ENCODE measurements around the gene CCDC137.
"Not testable (repeated sequence)": the region's sequence is repeated elsewhere in the genome, so short reads cannot be mapped to it uniquely, and the experiment has no call there.

CCDC137 gene

DNA sequence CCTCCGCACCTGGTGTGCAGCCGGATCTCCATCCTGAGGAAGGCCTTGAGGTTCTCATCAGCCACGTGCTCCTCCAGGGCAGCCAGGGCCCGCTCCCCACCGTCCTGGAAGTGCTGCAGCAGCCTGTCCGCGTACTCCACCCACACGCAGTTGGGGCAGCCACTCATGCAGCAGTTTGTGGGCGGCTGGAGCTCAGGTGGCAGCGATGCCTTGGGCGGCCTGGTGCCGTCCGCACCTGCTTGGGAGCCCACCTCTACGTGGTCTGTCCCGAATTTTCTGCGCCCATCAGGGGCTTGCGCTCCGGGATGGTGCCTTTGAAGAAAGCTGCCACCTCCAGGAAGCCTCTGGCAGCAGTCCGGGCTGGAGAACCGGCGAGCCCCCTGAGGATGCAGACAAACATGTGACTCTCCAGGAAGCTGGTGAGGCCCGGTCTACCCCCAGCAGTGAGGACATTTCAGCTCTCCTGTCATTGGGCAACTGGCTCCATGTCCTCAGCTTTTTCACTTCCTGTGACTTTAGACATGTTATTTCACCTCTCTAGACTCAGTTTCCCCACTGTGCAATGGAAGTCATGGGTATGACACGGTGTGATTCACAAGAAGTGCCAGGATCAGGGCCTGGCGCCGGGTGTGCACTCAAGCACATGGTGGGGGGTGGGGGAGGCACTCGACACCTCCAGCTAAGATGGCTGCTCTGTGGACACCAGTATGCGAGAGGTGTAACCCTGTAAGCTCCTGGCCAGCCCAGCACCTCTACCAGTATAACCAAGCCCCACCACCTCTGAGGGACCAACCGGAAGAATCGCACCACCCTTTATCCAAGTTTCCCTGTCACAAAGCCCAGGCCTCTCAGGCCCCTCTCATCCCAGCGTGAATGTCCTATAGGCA, 1.1 kb upstream of the CCDC137 start:
- Histone ChIP-seq H3K9ac (ENCODE audit: low read depth in 1 of 2, low read length in 2 of 2) (peak overlapping the region; percentile 90 to 92), H3K9me3 (ENCODE audit: control insufficient read depth in 2 of 2, low read length in 2 of 2) (no peaks in the 10 kb centered on the region), H3K4me3 (ENCODE audit: low read length in 2 of 2) (peak overlapping the region; percentile 82 to 95), H3K4me1 (ENCODE audit: control insufficient read depth in 2 of 2, insufficient read depth in 2 of 2, low read length in 2 of 2) (peaks cover 10 to 12% of the 10 kb centered on the region in 2 donors), H3K27ac (ENCODE audit: low read depth in 2 of 2, low read length in 2 of 2) (peak overlapping the region; percentile 75 to 91), H3K27me3 (ENCODE audit: control insufficient read depth in 2 of 2, insufficient read depth in 2 of 2, low read length in 2 of 2) (no peaks in the 10 kb centered on the region), H3K36me3 (ENCODE audit: control insufficient read depth in 2 of 2, insufficient read depth in 2 of 2, low read length in 2 of 2) (peaks cover 7 to 8% of the 10 kb centered on the region in 2 donors)

DNA sequence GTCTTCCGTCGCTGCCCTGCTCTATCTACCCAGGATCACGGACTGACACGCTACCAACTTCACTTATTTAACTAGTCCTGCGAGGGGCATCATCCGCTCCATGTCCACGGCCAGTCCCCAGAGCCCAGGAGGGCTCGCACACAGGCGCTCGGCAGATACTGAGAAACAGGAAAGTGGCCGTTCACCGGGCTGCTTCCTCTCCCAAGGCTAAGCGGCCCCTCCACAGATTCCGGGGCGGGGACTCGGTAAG, 520 bp upstream of the CCDC137 start:
- H3K4me1 ChIP-seq (ENCODE audit: control insufficient read depth in 2 of 2, insufficient read depth in 2 of 2, low read length in 2 of 2) = peaks cover 10 to 12% of the 10 kb centered on the region in 2 donors

DNA sequence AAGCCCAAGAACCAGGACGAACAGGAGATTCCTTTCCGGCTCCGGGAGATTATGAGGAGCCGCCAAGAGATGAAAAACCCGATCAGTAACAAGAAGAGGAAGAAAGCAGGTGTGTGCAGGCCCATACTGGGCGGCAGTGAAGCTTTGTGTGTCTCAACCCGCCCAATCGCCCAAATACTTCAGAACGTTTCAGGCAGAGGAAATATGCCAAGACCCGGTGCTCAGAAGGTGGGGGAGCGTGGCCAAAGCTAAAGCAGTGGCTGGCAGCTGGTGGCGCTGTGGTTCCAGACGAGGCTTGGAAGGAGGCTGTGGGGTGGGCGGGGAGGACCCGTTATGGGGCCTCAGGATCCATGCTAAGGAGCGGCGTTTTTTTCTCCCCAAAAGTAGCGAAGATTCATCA, 1.2 kb downstream of the CCDC137 start:
- H3K9me3 ChIP-seq (ENCODE audit: control insufficient read depth in 2 of 2, low read length in 2 of 2) = no peaks in the 10 kb centered on the region
- H3K4me1 ChIP-seq (ENCODE audit: control insufficient read depth in 2 of 2, insufficient read depth in 2 of 2, low read length in 2 of 2) = peaks cover 10 to 12% of the 10 kb centered on the region in 2 donors
- no peaks in the 10 kb centered on the region for H3K27me3 ChIP-seq (ENCODE audit: control insufficient read depth in 2 of 2, insufficient read depth in 2 of 2, low read length in 2 of 2)
- H3K9ac ChIP-seq (ENCODE audit: low read depth in 1 of 2, low read length in 2 of 2) = no peak overlapping the region
- H3K4me3 ChIP-seq (ENCODE audit: low read length in 2 of 2) = no peak overlapping the region
- H3K36me3 ChIP-seq (ENCODE audit: control insufficient read depth in 2 of 2, insufficient read depth in 2 of 2, low read length in 2 of 2) = peaks cover 24 to 28% of the 10 kb centered on the region in 2 donors
- H3K27ac ChIP-seq (ENCODE audit: low read depth in 2 of 2, low read length in 2 of 2) = no peak overlapping the region

More for the DNA sequence above, 520 bp upstream of the CCDC137 start:
- no peaks in the 10 kb centered on the region for H3K9me3 ChIP-seq (ENCODE audit: control insufficient read depth in 2 of 2, low read length in 2 of 2)
- H3K27me3 ChIP-seq (ENCODE audit: control insufficient read depth in 2 of 2, insufficient read depth in 2 of 2, low read length in 2 of 2) = no peaks in the 10 kb centered on the region
- H3K27ac ChIP-seq (ENCODE audit: low read depth in 2 of 2, low read length in 2 of 2) = peak overlapping the region; percentile 75 to 91
- H3K4me3 ChIP-seq (ENCODE audit: low read length in 2 of 2) = peak overlapping the region; percentile 82 to 95
- H3K36me3 ChIP-seq (ENCODE audit: control insufficient read depth in 2 of 2, insufficient read depth in 2 of 2, low read length in 2 of 2) = peaks cover 7 to 11% of the 10 kb centered on the region in 2 donors
- peak overlapping the region; percentile 90 to 92 for H3K9ac ChIP-seq (ENCODE audit: low read depth in 1 of 2, low read length in 2 of 2)

DNA sequence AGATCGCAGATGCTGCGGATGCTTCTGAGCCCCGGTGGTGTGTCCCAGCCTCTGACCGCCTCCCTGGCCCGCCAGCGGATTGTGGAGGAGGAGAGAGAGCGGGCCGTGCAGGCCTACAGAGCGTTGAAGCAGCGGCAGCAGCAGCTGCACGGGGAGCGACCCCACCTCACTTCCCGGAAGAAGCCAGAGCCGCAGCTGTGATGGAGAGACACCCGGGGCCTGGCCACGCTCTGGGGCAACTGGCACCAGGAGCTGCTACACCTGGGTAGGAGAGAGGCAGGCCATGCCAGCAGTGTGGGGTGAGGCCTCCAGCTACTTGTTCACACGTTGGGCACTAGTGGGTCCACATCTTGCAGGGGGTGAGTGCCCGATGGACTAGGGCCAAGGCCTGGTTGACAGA, 6.0 kb downstream of the CCDC137 start:
- peaks cover 23 to 35% of the 10 kb centered on the region in 2 donors for H3K36me3 ChIP-seq (ENCODE audit: control insufficient read depth in 2 of 2, insufficient read depth in 2 of 2, low read length in 2 of 2)

DNA sequence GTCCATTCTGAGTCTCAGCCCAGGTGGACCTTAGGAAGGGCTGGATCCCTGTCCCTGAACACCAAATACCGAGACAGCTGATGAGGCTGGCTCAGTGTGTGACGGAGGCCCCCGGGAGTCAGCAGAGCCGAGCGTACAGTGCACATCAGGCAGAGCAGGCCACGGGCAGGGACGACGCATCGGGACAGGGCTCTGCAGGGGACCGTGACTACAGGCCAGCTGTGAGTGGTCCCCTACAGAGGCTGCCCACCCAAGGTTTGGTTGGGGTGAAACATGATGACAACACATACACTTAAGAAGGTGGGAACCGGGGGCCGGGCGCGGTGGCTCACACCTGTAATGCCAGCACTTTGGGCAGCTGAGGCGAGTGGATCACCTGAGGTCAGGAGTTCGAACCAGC, 6.4 kb downstream of the CCDC137 start:
- H3K4me3 ChIP-seq (ENCODE audit: low read length in 2 of 2) = no peak overlapping the region
- H3K36me3 ChIP-seq (ENCODE audit: control insufficient read depth in 2 of 2, insufficient read depth in 2 of 2, low read length in 2 of 2) = peaks cover 23 to 35% of the 10 kb centered on the region in 2 donors
- H3K27ac ChIP-seq (ENCODE audit: low read depth in 2 of 2, low read length in 2 of 2) = no peak overlapping the region
- no peak overlapping the region for H3K9ac ChIP-seq (ENCODE audit: low read depth in 1 of 2, low read length in 2 of 2)
- H3K4me1 ChIP-seq (ENCODE audit: control insufficient read depth in 2 of 2, insufficient read depth in 2 of 2, low read length in 2 of 2) = peaks cover 0 to 2% of the 10 kb centered on the region in 2 donors
- H3K9me3 ChIP-seq (ENCODE audit: control insufficient read depth in 2 of 2, low read length in 2 of 2) = no peaks in the 10 kb centered on the region
- H3K27me3 ChIP-seq (ENCODE audit: control insufficient read depth in 2 of 2, insufficient read depth in 2 of 2, low read length in 2 of 2) = no peaks in the 10 kb centered on the region

More for the DNA sequence above, 6.0 kb downstream of the CCDC137 start:
- no peak overlapping the region for H3K27ac ChIP-seq (ENCODE audit: low read depth in 2 of 2, low read length in 2 of 2)
- H3K27me3 ChIP-seq (ENCODE audit: control insufficient read depth in 2 of 2, insufficient read depth in 2 of 2, low read length in 2 of 2) = no peaks in the 10 kb centered on the region
- H3K9me3 ChIP-seq (ENCODE audit: control insufficient read depth in 2 of 2, low read length in 2 of 2) = no peaks in the 10 kb centered on the region
- H3K4me3 ChIP-seq (ENCODE audit: low read length in 2 of 2) = no peak overlapping the region
- peaks cover 0 to 2% of the 10 kb centered on the region in 2 donors for H3K4me1 ChIP-seq (ENCODE audit: control insufficient read depth in 2 of 2, insufficient read depth in 2 of 2, low read length in 2 of 2)
- no peak overlapping the region for H3K9ac ChIP-seq (ENCODE audit: low read depth in 1 of 2, low read length in 2 of 2)

DNA sequence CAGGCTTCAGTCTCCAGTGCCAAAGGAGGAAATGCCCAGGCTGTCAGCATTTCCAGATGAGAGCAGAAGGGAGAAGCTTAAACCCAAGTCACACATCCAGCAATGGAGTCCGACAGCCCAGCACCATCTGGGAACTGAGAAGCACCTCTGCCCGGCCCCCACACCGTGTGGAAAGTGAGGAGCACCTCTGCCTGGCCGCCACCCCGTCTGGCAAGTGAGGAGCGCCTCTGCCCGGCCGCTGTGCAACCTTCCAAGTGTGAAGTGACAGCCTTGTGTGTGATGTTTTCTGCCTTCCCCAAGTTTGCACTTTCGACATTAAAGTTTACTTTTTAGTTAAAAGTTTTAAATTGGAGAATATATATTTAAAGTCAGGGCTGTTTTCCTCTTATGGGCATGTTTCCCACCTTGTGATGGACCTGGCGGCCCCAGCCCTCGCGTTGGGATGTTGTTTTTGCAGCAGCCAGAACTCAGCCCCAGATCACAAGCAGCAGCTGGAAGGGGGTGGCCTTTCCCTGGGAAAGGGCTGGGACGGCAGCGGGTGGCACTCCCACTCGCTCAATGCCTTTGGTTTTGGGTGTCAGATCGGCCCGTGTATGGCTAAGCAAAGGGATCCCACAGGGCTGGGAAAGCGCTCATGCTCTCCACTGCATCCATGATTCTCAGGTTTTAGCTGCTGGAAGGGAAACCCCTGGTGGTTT, 7.2 kb downstream of the CCDC137 start:
- no peak overlapping the region for H3K4me3 ChIP-seq (ENCODE audit: low read length in 2 of 2)
- H3K36me3 ChIP-seq (ENCODE audit: control insufficient read depth in 2 of 2, insufficient read depth in 2 of 2, low read length in 2 of 2) = peaks cover 23 to 35% of the 10 kb centered on the region in 2 donors
- no peaks in the 10 kb centered on the region for H3K4me1 ChIP-seq (ENCODE audit: control insufficient read depth in 2 of 2, insufficient read depth in 2 of 2, low read length in 2 of 2)
- no peak overlapping the region for H3K9ac ChIP-seq (ENCODE audit: low read depth in 1 of 2, low read length in 2 of 2)
- no peaks in the 10 kb centered on the region for H3K27me3 ChIP-seq (ENCODE audit: control insufficient read depth in 2 of 2, insufficient read depth in 2 of 2, low read length in 2 of 2)
- H3K9me3 ChIP-seq (ENCODE audit: control insufficient read depth in 2 of 2, low read length in 2 of 2) = no peaks in the 10 kb centered on the region
- H3K27ac ChIP-seq (ENCODE audit: low read depth in 2 of 2, low read length in 2 of 2) = no peak overlapping the region

DNA sequence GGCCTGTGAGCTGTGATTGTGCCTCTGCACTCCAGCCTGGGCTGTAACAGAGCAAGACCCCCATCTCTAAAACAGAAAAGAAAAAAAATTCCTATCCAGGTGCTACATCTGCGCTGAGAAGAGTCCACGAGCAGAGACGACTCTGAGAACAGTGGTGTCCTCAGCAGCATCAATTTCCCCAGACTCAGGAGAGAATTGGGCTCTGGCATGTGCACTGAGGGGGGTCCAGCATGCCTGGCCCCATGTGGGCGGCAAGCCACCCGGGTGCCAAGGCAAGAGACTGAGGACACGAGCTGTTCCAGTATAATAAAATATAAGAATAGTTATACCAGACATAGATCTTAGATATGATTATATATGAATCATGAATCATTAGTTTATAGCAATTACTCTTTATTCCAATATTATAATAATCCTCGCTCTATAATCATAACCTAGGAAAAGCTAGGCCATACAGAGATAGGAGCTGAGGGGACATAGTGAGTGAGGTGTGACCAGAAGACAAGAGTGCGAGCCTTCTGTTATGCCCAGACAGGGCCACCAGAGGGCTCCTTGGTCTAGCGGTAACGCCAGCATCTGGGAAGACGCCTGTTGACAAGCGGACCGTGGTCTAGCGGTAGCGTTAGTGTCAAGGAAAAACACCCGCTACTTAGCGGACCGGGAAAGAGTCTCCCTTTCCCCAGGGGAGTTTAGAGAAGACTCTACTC, 9.1 kb downstream of the CCDC137 start:
- not testable (repeated sequence) for H3K9ac ChIP-seq (ENCODE audit: low read depth in 1 of 2, low read length in 2 of 2); H3K9me3 ChIP-seq (ENCODE audit: control insufficient read depth in 2 of 2, low read length in 2 of 2); H3K27ac ChIP-seq (ENCODE audit: low read depth in 2 of 2, low read length in 2 of 2); H3K4me1 ChIP-seq (ENCODE audit: control insufficient read depth in 2 of 2, insufficient read depth in 2 of 2, low read length in 2 of 2); H3K4me3 ChIP-seq (ENCODE audit: low read length in 2 of 2); H3K27me3 ChIP-seq (ENCODE audit: control insufficient read depth in 2 of 2, insufficient read depth in 2 of 2, low read length in 2 of 2)
- H3K36me3 ChIP-seq (ENCODE audit: control insufficient read depth in 2 of 2, insufficient read depth in 2 of 2, low read length in 2 of 2) = peaks cover 23 to 25% of the 10 kb centered on the region in 2 donors

DNA sequence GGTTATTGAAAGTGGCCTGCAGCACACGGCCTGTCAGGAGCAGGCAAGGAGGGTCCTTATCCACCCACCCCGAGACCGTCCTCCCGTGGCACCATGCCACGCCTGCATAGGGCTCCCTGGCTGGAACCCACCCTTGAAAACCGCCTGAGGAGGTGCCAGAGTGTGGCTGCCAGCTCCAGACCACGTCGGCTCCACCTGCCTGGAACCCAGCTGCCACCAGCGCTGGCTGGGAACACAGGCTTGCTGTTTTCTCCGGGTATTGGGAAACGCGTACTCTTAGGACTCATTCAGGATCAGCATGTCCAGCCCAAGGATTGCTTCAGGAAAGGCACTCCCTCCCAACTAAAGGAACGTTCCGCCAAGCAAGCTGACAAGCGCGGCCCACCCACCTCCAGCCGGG, 10.4 kb downstream of the CCDC137 start:
- Histone ChIP-seq H3K9ac (ENCODE audit: low read depth in 1 of 2, low read length in 2 of 2) (no peak overlapping the region), H3K4me3 (ENCODE audit: low read length in 2 of 2) (no peak overlapping the region), H3K9me3 (ENCODE audit: control insufficient read depth in 2 of 2, low read length in 2 of 2) (no peaks in the 10 kb centered on the region), H3K4me1 (ENCODE audit: control insufficient read depth in 2 of 2, insufficient read depth in 2 of 2, low read length in 2 of 2) (no peaks in the 10 kb centered on the region), H3K36me3 (ENCODE audit: control insufficient read depth in 2 of 2, insufficient read depth in 2 of 2, low read length in 2 of 2) (peaks cover 16 to 17% of the 10 kb centered on the region in 2 donors), H3K27me3 (ENCODE audit: control insufficient read depth in 2 of 2, insufficient read depth in 2 of 2, low read length in 2 of 2) (no peaks in the 10 kb centered on the region), H3K27ac (ENCODE audit: low read depth in 2 of 2, low read length in 2 of 2) (no peak overlapping the region)

DNA sequence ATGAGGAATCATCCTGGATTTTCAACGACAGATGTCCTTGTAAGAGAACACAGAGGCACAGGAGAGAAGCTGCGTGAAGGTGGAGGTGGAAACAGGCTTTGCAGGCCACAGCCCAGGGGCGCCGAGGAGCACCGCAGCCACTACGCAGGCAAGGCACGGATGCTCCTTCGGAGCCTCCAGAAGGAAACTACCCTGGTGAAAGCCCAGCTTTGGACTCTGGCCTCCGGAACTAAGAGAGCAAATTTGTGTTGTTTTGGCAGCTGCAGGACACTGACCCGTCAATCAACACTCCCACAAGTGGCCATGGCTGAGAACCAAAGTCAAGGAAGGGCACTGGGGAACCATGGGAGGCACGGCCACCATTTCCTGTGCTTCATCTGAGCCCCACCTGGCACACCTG, 13.6 kb downstream of the CCDC137 start:
- no peak overlapping the region for H3K27ac ChIP-seq (ENCODE audit: low read depth in 2 of 2, low read length in 2 of 2)
- H3K4me1 ChIP-seq (ENCODE audit: control insufficient read depth in 2 of 2, insufficient read depth in 2 of 2, low read length in 2 of 2) = peaks cover 7 to 16% of the 10 kb centered on the region in 2 donors

DNA sequence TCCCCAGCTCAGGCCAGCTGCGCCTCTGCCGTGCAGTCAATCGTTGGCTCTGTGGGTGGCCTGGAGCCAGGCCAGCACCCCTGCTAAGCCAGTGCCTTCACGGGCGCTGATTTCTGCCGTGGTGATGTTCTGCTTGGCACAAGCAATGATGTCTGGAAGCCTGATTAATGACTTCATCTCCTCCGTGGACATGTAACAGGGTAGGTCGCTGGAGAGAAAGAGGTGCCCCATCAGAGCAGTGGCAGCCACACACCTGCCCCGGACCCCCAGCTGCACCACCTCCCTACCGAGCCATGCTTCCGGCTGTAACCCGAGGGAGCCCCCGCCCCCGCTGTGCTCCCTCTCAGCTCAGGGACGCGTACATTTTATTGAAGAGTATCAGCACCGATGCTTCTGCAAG, 15.1 kb downstream of the CCDC137 start:
- Histone ChIP-seq H3K9ac (ENCODE audit: low read depth in 1 of 2, low read length in 2 of 2) (no peak overlapping the region), H3K9me3 (ENCODE audit: control insufficient read depth in 2 of 2, low read length in 2 of 2) (no peaks in the 10 kb centered on the region), H3K27ac (ENCODE audit: low read depth in 2 of 2, low read length in 2 of 2) (no peak overlapping the region), H3K36me3 (ENCODE audit: control insufficient read depth in 2 of 2, insufficient read depth in 2 of 2, low read length in 2 of 2) (peaks cover 7 to 11% of the 10 kb centered on the region in 2 donors), H3K4me1 (ENCODE audit: control insufficient read depth in 2 of 2, insufficient read depth in 2 of 2, low read length in 2 of 2) (peaks cover 9 to 21% of the 10 kb centered on the region in 2 donors), H3K4me3 (ENCODE audit: low read length in 2 of 2) (no peak overlapping the region), H3K27me3 (ENCODE audit: control insufficient read depth in 2 of 2, insufficient read depth in 2 of 2, low read length in 2 of 2) (no peaks in the 10 kb centered on the region)

More for the DNA sequence above, 13.6 kb downstream of the CCDC137 start:
- H3K9ac ChIP-seq (ENCODE audit: low read depth in 1 of 2, low read length in 2 of 2) = no peak overlapping the region
- no peak overlapping the region for H3K4me3 ChIP-seq (ENCODE audit: low read length in 2 of 2)
- no peaks in the 10 kb centered on the region for H3K27me3 ChIP-seq (ENCODE audit: control insufficient read depth in 2 of 2, insufficient read depth in 2 of 2, low read length in 2 of 2)
- no peaks in the 10 kb centered on the region for H3K9me3 ChIP-seq (ENCODE audit: control insufficient read depth in 2 of 2, low read length in 2 of 2)
- H3K36me3 ChIP-seq (ENCODE audit: control insufficient read depth in 2 of 2, insufficient read depth in 2 of 2, low read length in 2 of 2) = peaks cover 0 to 5% of the 10 kb centered on the region in 2 donors

All from mucosa of rectum (tissue), 2 donors.